Tibial nerve (tissue), 3 donors: ENCODE data around the gene SUCLG1.

ENCODE experiments used
- POLR2A ChIP-seq, 2 donors: fragments of 450-650 bp; IDR thresholded peaks; one replicate each; pipeline ENCODE4 v1.6.1; 2017; ENCODE audit warnings: antibody characterized with exemption in 2 of 2, mild to moderate bottlenecking in 2 of 2, moderate library complexity in 2 of 2
- TF ChIP-seq, protein P1 (sequence below), 5 experiments: fragments of 200-600 bp in 3 of 5; fragments of 450-650 bp in 2 of 5; sonication (generic) in 3 of 5; IDR thresholded peaks; one replicate each; pipeline ENCODE4 v1.5.1; 2016 to 2019; ENCODE audit warnings: antibody characterized with exemption in 5 of 5, mild to moderate bottlenecking in 3 of 5, moderate library complexity in 2 of 5

DNA sequence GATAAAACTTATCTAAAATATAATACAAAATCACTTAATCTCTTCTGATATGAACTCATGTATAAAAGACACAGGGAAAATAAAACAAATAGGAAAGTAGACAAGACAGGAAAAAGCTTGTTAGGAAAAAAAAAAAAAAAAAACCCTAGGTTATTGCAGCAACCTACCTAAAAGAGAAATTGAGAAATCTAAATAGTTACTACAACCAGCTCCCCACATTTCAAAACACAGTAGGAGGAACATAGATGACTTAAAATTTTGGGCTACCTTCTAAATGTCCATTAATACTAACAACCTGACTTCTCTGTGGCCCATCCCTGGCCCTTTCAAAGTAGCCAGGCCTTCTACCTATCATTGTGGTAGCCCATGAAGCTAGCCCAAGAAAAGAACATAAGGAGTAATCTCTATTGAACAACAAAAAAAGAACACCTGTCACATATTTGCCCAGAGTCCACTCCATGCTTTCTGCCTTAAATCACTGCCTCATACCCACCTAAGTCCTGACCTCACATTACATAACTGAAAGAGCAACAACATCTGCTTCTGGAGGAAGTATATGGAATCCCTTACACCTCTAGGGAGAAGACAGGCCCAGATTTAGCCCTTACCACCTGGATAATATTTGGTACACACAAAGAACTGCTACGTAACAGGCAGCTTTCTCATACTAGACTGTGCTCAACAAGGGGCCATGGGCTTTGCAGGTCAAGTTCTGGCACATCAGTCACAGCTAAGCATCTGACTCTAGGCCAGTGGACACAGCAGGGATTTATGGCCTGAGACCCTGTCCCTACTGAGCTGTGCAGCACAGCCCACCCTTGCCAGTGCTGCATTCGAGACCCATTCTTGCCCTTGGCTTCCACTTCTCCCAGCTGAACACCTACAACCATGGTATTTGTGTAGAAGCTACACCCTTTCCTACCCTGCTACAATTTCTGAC, 8.5 kb downstream of the SUCLG1 start:
- TF ChIP-seq, protein P1, sequence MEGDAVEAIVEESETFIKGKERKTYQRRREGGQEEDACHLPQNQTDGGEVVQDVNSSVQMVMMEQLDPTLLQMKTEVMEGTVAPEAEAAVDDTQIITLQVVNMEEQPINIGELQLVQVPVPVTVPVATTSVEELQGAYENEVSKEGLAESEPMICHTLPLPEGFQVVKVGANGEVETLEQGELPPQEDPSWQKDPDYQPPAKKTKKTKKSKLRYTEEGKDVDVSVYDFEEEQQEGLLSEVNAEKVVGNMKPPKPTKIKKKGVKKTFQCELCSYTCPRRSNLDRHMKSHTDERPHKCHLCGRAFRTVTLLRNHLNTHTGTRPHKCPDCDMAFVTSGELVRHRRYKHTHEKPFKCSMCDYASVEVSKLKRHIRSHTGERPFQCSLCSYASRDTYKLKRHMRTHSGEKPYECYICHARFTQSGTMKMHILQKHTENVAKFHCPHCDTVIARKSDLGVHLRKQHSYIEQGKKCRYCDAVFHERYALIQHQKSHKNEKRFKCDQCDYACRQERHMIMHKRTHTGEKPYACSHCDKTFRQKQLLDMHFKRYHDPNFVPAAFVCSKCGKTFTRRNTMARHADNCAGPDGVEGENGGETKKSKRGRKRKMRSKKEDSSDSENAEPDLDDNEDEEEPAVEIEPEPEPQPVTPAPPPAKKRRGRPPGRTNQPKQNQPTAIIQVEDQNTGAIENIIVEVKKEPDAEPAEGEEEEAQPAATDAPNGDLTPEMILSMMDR (IDR thresholded peaks at IDR 0.05), result no peak
- no peak for TF ChIP-seq POLR2A (IDR thresholded peaks at IDR 0.05)
